Lower lobe of right lung (tissue), 2 donors: ENCODE results near the gene ABHD6. TPM values are rescaled to one million over a fixed set of nuclear protein-coding genes. Genes with fewer than 3 reads are reported as not detected.

Experiments used
- ATAC-seq, 2 donors: fragments of 200-7000 bp; cut with Tn5 transposase; one replicate each; pipeline ENCODE4 v1.9.1; 2020 to 2022; ENCODE audit warnings: mild to moderate bottlenecking in 2 of 2, moderate library complexity in 2 of 2
- DNase-seq: peaks from one replicate; pipeline ENCODE4 v3.0.0-alpha.2; 2020
- H3K27ac ChIP-seq: fragments of 200-600 bp; one replicate; pipeline ENCODE4 v1.8.0; 2022
- H3K27me3 ChIP-seq: fragments of 200-600 bp; one replicate; pipeline ENCODE4 v1.8.0; 2022; ENCODE audit warnings: low read depth
- H3K36me3 ChIP-seq: fragments of 200-600 bp; one replicate; pipeline ENCODE4 v1.8.0; 2022; ENCODE audit warnings: mild to moderate bottlenecking
- H3K4me1 ChIP-seq: fragments of 200-600 bp; one replicate; pipeline ENCODE4 v1.8.0; 2022
- H3K4me3 ChIP-seq: fragments of 200-600 bp; one replicate; pipeline ENCODE4 v1.8.0; 2022; ENCODE audit warnings: mild to moderate bottlenecking
- H3K9me3 ChIP-seq: fragments of 200-600 bp; one replicate; pipeline ENCODE4 v1.8.0; 2022
- intact Hi-C: fragments of 100-400 bp; cut with DNase I; formaldehyde crosslinking; loops from one replicate; pipeline ENCODE4 v1.11.0; 2022
- total RNA-seq: library from RNA; stranded (reverse); fragmentation: NEBNext Ultra II Directional; extraction: Animal tissue kit (Norgen Biotek cat#: 25700); gene quantifications from one replicate; pipeline ENCODE4 v1.2.1, GENCODE V29; 2021
- TF ChIP-seq, protein P1 (sequence below): fragments of 200-600 bp; IDR thresholded peaks from one replicate; pipeline ENCODE4 v1.8.0; 2022; ENCODE audit warnings: antibody characterized with exemption, mild to moderate bottlenecking
- donor health status: DM: no; HTN: yes; CAD: no; lungs with severe emphysema.

Gene ABHD6
- total RNA-seq, 1 donor from 2014 or later, result 16.2 TPM

DNA sequence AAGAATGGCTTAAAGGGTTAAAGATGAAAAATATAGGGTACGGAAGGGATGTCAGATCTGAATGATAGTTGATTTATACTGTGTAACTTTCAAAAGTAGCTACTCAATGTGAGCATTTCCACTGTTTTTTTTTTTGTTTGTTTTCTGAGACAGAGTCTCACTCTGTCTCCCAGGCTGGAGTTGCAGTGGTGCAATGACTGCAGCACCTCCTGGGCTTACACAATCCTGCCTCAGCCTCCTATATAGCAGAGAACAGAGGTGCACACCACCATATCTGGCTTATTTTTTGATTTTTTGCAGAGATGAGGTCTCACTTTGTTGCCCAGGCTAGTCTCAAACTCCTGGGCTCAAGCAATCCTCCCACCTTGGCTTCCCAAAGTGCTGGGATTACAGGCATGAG is 85.2 kb downstream of the ABHD6 start:
- no peaks in the 10 kb centered on the region for H3K9me3 ChIP-seq
- TF ChIP-seq, protein P1, sequence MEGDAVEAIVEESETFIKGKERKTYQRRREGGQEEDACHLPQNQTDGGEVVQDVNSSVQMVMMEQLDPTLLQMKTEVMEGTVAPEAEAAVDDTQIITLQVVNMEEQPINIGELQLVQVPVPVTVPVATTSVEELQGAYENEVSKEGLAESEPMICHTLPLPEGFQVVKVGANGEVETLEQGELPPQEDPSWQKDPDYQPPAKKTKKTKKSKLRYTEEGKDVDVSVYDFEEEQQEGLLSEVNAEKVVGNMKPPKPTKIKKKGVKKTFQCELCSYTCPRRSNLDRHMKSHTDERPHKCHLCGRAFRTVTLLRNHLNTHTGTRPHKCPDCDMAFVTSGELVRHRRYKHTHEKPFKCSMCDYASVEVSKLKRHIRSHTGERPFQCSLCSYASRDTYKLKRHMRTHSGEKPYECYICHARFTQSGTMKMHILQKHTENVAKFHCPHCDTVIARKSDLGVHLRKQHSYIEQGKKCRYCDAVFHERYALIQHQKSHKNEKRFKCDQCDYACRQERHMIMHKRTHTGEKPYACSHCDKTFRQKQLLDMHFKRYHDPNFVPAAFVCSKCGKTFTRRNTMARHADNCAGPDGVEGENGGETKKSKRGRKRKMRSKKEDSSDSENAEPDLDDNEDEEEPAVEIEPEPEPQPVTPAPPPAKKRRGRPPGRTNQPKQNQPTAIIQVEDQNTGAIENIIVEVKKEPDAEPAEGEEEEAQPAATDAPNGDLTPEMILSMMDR, result no peak
- intact Hi-C loops, result loop anchor here (10.0 kb wide), 1 partner anchor 92 kb away; no protein-coding TSS in a partner anchor
- no peak overlapping the region for H3K27ac ChIP-seq
- no peak for DNase-seq
- peaks cover 11% of the 10 kb centered on the region for H3K4me1 ChIP-seq
- H3K36me3 ChIP-seq, result peaks cover 25% of the 10 kb centered on the region
- ATAC-seq, result no peak
- no peak overlapping the region for H3K4me3 ChIP-seq
- H3K27me3 ChIP-seq, result no peaks in the 10 kb centered on the region

DNA sequence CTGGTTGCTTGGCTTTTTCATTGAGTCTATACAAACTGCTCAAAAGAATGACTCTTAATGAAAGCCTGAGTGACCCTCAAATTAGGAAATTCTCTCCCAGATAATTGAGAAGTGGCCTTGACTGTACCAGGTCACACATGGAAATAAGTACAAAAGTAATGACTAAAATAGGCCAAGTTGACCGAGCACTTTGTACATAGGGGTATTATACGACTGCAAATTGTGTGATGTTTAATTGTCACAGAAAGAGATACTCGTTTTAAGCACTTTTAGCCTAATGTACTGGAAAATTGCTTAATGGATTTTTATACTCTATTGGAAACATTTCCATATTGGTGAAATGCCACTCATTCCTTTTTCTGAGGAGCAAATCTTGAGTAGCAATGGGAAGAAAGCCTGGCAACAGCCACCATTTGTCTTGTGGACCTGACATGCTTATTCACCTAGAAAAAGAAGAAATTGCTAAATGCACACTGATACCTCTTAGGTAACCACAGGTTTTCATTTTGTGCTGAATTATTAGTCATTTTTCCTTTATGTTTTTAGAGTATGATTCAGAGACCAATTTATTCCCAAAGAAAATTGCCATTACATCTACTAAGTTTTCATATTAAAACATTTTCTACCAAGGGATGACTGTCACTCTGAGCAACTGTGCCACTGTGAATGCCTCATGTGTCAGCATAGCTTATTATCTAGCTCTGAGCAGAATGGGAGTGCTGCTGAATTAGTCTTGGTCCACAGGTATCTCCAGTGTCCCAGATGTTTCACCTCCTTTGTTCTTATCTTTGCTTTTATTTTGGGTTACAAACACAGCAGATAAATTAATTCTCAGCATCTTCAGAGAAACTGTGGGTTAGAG is 86.2 kb downstream of the ABHD6 start:
- intact Hi-C loops, result loop anchor here (10.0 kb wide), 1 partner anchor 91 kb away; no protein-coding TSS in a partner anchor
- no peak for DNase-seq
- Histone ChIP-seq H3K27me3 (no peaks in the 10 kb centered on the region), H3K36me3 (peaks cover 15% of the 10 kb centered on the region), H3K9me3 (no peaks in the 10 kb centered on the region), H3K4me1 (peaks cover 11% of the 10 kb centered on the region), H3K4me3 (no peak overlapping the region), H3K27ac (no peak overlapping the region)
- ATAC-seq, result no peak
- TF ChIP-seq, protein P1, result no peak

DNA sequence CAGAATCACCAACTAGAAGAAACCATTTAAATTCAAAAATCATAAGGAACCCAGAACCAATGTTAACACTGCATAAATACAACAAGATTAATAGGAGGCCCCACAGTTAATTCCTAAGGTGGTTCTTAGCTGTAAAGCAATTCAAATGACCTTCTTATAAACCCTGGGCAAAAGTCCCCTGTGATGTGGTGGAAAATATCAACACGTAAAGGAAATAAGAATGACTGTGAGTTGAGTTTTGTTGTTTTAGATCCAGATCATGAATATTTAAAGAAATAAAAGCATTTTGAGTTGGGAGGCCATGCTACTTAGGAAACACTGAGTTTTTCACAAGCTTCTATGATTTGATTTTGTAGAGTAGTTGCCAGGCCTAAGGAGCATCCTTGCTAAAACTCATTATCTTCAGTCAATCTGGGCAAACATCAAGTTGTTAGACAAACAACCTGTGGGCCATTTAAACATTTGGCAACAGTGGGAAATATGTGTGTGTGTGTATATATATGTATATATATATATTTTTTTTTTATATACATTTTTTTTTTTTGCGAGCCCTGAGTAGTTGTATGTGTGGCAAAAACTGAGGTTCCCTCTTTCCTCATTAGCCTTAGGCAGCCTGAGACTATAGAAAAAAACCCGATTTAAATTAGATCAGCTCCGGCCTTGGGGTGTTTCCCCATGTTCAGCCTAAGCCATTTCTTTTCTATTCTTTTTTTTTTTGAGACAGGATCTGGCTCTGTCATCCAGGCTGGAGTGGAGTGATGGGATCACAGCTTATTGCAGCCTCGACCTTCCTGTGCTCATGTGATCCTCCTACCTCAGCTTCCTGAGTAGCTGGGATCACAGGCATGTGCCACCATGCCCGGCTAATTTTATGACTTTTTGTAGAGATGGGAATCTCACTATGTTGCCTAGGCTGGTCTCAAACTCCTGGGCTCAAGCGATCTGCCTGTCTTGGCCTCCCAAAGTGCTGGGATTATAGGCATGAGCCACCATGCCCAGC is 87.1 kb downstream of the ABHD6 start:
- DNase-seq (no peak), ATAC-seq (no peak)
- intact Hi-C loops, result loop anchor here (10.0 kb wide), 1 partner anchor 90 kb away; no protein-coding TSS in a partner anchor

DNA sequence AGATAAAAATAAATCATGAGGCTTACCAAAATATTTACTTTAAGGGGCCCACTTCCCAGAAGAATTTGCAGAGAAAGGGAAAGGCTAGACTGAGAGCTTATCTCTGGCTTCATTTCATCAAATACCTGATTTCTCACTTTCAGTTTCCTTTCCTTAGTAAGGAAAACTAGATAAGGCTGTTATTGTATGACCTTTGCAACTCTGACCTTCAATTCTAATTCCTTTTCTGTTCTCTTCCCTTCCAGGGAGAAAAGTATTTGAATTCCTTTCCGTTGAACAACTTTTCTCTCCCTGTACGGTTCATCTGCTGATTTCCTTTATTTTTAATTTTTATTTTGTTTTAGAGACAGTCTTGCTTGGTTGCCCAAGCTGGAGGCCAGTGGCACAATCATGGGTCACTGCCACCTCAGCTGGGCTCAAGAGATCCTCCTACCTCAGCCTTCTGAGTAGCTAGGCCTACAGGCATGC is 88.0 kb downstream of the ABHD6 start:
- Histone ChIP-seq H3K27me3 (no peaks in the 10 kb centered on the region), H3K36me3 (no peaks in the 10 kb centered on the region), H3K4me1 (peaks cover 11% of the 10 kb centered on the region), H3K9me3 (no peaks in the 10 kb centered on the region), H3K4me3 (no peak overlapping the region), H3K27ac (peak overlapping the region; percentile 50)
- no peak for ATAC-seq
- intact Hi-C loops, result loop anchor here (10.0 kb wide), 1 partner anchor 89 kb away; no protein-coding TSS in a partner anchor
- no peak for DNase-seq
- TF ChIP-seq, protein P1, result no peak

More for the DNA sequence above, 87.1 kb downstream of the ABHD6 start:
- TF ChIP-seq, protein P1, result no peak
- peak overlapping the region; percentile 50 for H3K27ac ChIP-seq
- H3K36me3 ChIP-seq, result peaks cover 7% of the 10 kb centered on the region
- peaks cover 11% of the 10 kb centered on the region for H3K4me1 ChIP-seq
- no peaks in the 10 kb centered on the region for H3K9me3 ChIP-seq
- no peaks in the 10 kb centered on the region for H3K27me3 ChIP-seq
- no peak overlapping the region for H3K4me3 ChIP-seq
